WTC11 (cell line): ENCODE measurements around the gene COMTD1. TPM values are rescaled to one million over a fixed set of nuclear protein-coding genes. Genes with fewer than 3 reads are reported as not detected.
A peak's percentile ranks its signal among the peaks of the same experiment; 100 is the strongest.

Experiments used
- ATAC-seq: fragments of 200-7000 bp; cut with Tn5 transposase; 2 replicates; pipeline ENCODE4 v1.10.0; 2021; ENCODE audit warnings: mild to moderate bottlenecking, moderate library complexity
- CTCF ChIA-PET: fragments of 300-600 bp; sonication (Branson Sonifier 250); formaldehyde crosslinking; loops from one replicate; lab custom pipeline; 2021; ENCODE audit warnings: antibody characterized with exemption; lab: Charles Lee
- POLR2A ChIA-PET: fragments of 350-600 bp; sonication (Branson Sonifier 250); formaldehyde crosslinking; loops from one replicate; lab custom pipeline; 2021; ENCODE audit warnings: antibody characterized with exemption; lab: Charles Lee
- DNase-seq: peaks from one replicate; pipeline ENCODE4 v3.0.0; 2021; ENCODE audit warnings: low spot score
- H3K27ac Mint-ChIP-seq: 2 replicates; pipeline ENCODE4 v1.8.0; 2021; ENCODE audit warnings: mixed read lengths
- H3K27me3 Mint-ChIP-seq: 2 replicates; pipeline ENCODE4 v1.8.0; 2021; ENCODE audit warnings: low read depth, mild to moderate bottlenecking, moderate library complexity, mixed read lengths
- H3K36me3 Mint-ChIP-seq: 2 replicates; pipeline ENCODE4 v1.8.0; 2021; ENCODE audit warnings: mixed read lengths
- H3K4me1 Mint-ChIP-seq: 2 replicates; pipeline ENCODE4 v1.8.0; 2022; ENCODE audit warnings: mixed read lengths
- H3K4me3 Mint-ChIP-seq: 2 replicates; pipeline ENCODE4 v1.8.0; 2021; ENCODE audit warnings: mild to moderate bottlenecking, moderate library complexity, mixed read lengths
- H3K9me3 Mint-ChIP-seq: 2 replicates; pipeline ENCODE4 v1.8.0; 2021; ENCODE audit warnings: mixed read lengths
- ATF1 ChIP-seq: sonication (generic); formaldehyde crosslinking; IDR thresholded peaks from 2 replicates; pipeline ENCODE4 v1.8.1; 2023; ENCODE audit warnings: mild to moderate bottlenecking, moderate library complexity, missing genetic modification reagents
- ETV6 ChIP-seq: sonication (generic); formaldehyde crosslinking; IDR thresholded peaks from 2 replicates; pipeline ENCODE4 v1.8.1; 2022; ENCODE audit warnings: mild to moderate bottlenecking, missing genetic modification reagents
- GABPB1 ChIP-seq: sonication (generic); formaldehyde crosslinking; IDR thresholded peaks from 2 replicates; pipeline ENCODE4 v1.8.1; 2023; ENCODE audit warnings: mild to moderate bottlenecking, missing genetic modification reagents
- MXD4 ChIP-seq: fragments of 250-450 bp; sonication (Bioruptor Pico); IDR thresholded peaks from 2 replicates; pipeline ENCODE4 v1.8.0; 2021; ENCODE audit warnings: mild to moderate bottlenecking, moderate library complexity, borderline replicate concordance
- NFYB ChIP-seq: sonication (generic); formaldehyde crosslinking; conservative IDR thresholded peaks from 2 replicates; pipeline ENCODE4 v1.8.0; 2022; ENCODE audit warnings: low read depth, missing genetic modification reagents
- NR3C1 ChIP-seq: sonication (generic); formaldehyde crosslinking; conservative IDR thresholded peaks from 2 replicates; pipeline ENCODE4 v1.8.1; 2023; ENCODE audit warnings: low read depth, mild to moderate bottlenecking, missing genetic modification reagents
- RELA ChIP-seq: sonication (generic); formaldehyde crosslinking; IDR thresholded peaks from 2 replicates; pipeline ENCODE4 v1.8.1; 2022; ENCODE audit warnings: missing genetic modification reagents, mild to moderate bottlenecking, borderline replicate concordance
- RORB ChIP-seq: fragments of 250-450 bp; sonication (Bioruptor Pico); IDR thresholded peaks from 2 replicates; pipeline ENCODE4 v1.9.0; 2021; ENCODE audit warnings: mild to moderate bottlenecking
- TCF7 ChIP-seq: sonication (generic); formaldehyde crosslinking; IDR thresholded peaks from 2 replicates; pipeline ENCODE4 v1.8.0; 2022; ENCODE audit warnings: mild to moderate bottlenecking, low read depth, missing genetic modification reagents, moderate library complexity
- ZBTB21 ChIP-seq: sonication (generic); formaldehyde crosslinking; IDR thresholded peaks from 2 replicates; pipeline ENCODE4 v1.8.1; 2023; ENCODE audit warnings: mild to moderate bottlenecking, missing genetic modification reagents, borderline replicate concordance
- total RNA-seq: library from RNA; stranded (reverse); gene quantifications from 3 replicates; pipeline ENCODE4 v1.2.3, GENCODE V29; 2021
- TF ChIP-seq, protein P1 (sequence below): sonication (generic); formaldehyde crosslinking; IDR thresholded peaks from 2 replicates; pipeline ENCODE4 v1.8.1; 2023; ENCODE audit warnings: mild to moderate bottlenecking, moderate library complexity, missing genetic modification reagents
- TF ChIP-seq, protein P2 (sequence below): sonication (generic); formaldehyde crosslinking; IDR thresholded peaks from 2 replicates; pipeline ENCODE4 v1.8.0; 2022; ENCODE audit warnings: mild to moderate bottlenecking, missing genetic modification reagents
- TF ChIP-seq, protein P3 (sequence below): sonication (generic); formaldehyde crosslinking; IDR thresholded peaks from 2 replicates; pipeline ENCODE4 v1.8.0; 2022; ENCODE audit warnings: mild to moderate bottlenecking, missing genetic modification reagents
- TF ChIP-seq, protein P4 (sequence below): sonication (generic); formaldehyde crosslinking; IDR thresholded peaks from 2 replicates; pipeline ENCODE4 v1.8.0; 2022; ENCODE audit warnings: missing genetic modification reagents
- TF ChIP-seq, protein P5 (sequence below): sonication (generic); formaldehyde crosslinking; IDR thresholded peaks from 2 replicates; pipeline ENCODE4 v1.8.1; 2022; ENCODE audit warnings: mild to moderate bottlenecking, missing genetic modification reagents, moderate library complexity, borderline replicate concordance
- TF ChIP-seq, protein P6 (sequence below): sonication (generic); formaldehyde crosslinking; conservative IDR thresholded peaks from 2 replicates; pipeline ENCODE4 v1.8.1; 2023; ENCODE audit warnings: mild to moderate bottlenecking, low read depth, missing genetic modification reagents, moderate library complexity

Gene COMTD1
- total RNA-seq, 1 experiment from 2014 or later = 47.8 TPM

DNA sequence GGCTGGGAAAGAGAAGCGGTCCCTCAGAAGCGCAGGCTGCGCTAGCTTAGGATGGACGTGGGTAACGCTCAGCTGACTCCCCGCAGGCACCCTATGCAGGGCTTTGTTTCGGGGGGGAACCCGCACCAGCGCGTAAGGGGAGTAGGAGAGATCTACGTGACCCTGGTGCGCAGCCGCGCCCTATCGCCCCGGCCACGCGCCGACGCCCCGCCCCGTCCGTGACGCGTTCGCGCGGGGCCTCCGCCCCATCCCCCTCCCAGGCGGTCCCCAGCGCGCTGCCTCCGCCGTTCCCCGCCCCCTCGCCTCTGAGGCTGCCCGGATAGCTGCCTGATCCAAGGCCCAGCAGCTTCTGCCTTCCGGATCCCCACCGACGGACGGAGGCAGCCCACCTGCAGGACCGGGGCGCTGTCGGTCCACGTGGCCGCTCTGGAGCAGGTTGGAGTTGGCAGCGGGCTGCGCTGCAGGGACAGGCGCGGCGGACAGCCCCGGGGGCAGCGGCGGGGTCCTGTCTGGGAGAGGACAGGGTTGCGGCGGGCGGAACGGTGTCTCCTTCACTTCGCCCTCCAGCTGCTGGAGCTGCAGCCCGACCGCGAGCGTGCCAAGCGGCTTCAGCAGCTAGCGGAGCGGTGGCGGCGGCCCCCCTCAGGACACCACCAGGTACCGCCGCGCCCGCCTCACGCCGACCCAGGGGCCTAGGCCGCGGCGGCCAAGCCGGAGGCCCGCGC is 25.3 kb downstream of the COMTD1 start, which contains the start of gene VDAC2 (continued):
- TF ChIP-seq, protein P1, sequence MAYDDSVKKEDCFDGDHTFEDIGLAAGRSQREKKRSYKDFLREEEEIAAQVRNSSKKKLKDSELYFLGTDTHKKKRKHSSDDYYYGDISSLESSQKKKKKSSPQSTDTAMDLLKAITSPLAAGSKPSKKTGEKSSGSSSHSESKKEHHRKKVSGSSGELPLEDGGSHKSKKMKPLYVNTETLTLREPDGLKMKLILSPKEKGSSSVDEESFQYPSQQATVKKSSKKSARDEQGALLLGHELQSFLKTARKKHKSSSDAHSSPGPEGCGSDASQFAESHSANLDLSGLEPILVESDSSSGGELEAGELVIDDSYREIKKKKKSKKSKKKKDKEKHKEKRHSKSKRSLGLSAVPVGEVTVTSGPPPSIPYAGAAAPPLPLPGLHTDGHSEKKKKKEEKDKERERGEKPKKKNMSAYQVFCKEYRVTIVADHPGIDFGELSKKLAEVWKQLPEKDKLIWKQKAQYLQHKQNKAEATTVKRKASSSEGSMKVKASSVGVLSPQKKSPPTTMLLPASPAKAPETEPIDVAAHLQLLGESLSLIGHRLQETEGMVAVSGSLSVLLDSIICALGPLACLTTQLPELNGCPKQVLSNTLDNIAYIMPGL = peak; percentile 87
- TF ChIP-seq MXD4 = no peak

DNA sequence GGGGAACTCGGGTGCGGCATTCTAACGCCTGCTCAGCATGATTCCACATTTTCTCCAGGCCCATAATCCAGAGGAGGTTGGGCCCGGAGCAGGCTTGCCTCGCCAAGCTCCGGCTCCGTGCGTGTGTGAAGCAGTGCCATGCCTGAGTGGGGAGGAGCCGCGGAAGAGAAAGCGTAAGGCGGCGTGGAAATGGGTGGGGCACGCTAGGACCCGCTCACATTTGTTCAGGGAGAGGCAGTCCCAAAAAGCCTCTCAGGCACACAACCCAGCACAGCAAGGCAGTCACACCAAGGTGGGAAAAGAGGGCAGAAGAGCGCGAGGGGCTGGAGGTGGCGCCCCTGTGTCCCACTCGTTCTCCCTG is 25.9 kb downstream of the COMTD1 start:
- CTCF ChIA-PET = interaction anchor here (0.6 to 4.2 kb wide), 6 partner anchors 10 to 99 kb away, joined by 3 to 39 read pairs (median 12); partner anchors contain the start of genes COMTD1 and SAMD8
- Mint-ChIP-seq H3K27me3 (no peaks in the 10 kb centered on the region), H3K9me3 (no peaks in the 10 kb centered on the region), H3K4me1 (peaks cover 42% of the 10 kb centered on the region), H3K4me3 (peak overlapping the region; percentile 97), H3K27ac (peak overlapping the region; percentile 98), H3K36me3 (peaks cover 35% of the 10 kb centered on the region)
- POLR2A ChIA-PET = interaction anchor here (0.6 to 3.2 kb wide), 9 partner anchors 9 to 1290 kb away, joined by 3 to 19 read pairs (median 6); partner anchors contain the start of genes COMTD1 and SAMD8
- peak; percentile 8; the same call in 1 of the 2 replicates for TF ChIP-seq RELA (CRISPR knock-in tag)
- TF ChIP-seq TCF7 (CRISPR knock-in tag) = no peak
- TF ChIP-seq, protein P2, sequence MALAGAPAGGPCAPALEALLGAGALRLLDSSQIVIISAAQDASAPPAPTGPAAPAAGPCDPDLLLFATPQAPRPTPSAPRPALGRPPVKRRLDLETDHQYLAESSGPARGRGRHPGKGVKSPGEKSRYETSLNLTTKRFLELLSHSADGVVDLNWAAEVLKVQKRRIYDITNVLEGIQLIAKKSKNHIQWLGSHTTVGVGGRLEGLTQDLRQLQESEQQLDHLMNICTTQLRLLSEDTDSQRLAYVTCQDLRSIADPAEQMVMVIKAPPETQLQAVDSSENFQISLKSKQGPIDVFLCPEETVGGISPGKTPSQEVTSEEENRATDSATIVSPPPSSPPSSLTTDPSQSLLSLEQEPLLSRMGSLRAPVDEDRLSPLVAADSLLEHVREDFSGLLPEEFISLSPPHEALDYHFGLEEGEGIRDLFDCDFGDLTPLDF (CRISPR knock-in tag) = 0 out of 2 replicates have a peak, but pooled peaks have one; percentile 19
- DNase-seq = no peak
- ATAC-seq = no peak; the same call in 1 of the 2 replicates

DNA sequence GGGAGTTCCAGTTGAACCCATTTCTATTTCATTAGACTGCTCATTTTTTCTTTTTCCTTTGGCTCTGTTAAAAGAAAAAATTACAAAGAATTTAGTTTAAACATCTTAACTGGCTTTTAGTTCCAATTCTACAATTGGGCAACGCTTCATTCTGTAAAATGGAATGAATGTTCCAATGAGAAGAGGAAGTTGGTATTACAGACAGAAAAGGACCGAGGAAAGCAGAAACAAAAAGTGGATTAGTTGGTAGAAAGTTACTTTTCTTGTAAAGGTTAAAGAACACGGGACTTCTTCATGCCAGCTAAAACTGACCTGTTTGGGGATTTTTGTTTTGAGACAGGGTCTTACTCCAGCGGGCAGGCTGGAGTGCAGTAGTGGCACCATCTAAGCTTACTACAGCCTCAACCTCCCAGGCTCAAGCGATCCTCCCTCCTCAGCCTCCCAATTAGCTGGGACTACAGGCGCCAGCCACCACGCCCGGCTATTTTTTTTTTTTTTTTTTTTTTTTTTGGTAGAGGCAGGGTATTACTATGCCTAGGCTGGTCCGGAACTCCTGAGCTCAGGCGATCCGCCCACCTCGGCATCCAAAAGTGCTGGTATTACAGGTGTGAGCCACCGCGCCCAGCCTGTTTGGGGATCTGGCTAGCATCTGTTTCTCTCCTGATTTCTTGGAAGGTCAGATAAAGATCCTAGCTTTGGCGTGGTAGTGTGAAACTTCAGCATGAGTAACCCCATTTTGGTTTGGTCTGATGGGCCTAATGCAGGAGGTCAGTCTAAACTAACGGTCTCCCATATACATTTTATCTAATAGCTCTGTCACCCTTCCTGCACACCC is 26.5 kb downstream of the COMTD1 start:
- Mint-ChIP-seq H3K4me3 (peak overlapping the region; percentile 97), H3K27ac (peak overlapping the region; percentile 98), H3K36me3 (peaks cover 29% of the 10 kb centered on the region), H3K9me3 (no peaks in the 10 kb centered on the region), H3K27me3 (no peaks in the 10 kb centered on the region), H3K4me1 (peaks cover 42% of the 10 kb centered on the region)
- no peak for TF ChIP-seq RORB
- CTCF ChIA-PET = interaction anchor here (1.7 to 4.2 kb wide), 5 partner anchors 10 to 26 kb away, joined by 3 to 39 read pairs (median 16); partner anchors contain the start of gene COMTD1
- no peak for ATAC-seq
- no peak for DNase-seq
- POLR2A ChIA-PET = interaction anchor here (0.5 to 3.2 kb wide), 9 partner anchors 9 to 1322 kb away, joined by 3 to 19 read pairs (median 5); partner anchors contain the start of genes COMTD1 and SAMD8

DNA sequence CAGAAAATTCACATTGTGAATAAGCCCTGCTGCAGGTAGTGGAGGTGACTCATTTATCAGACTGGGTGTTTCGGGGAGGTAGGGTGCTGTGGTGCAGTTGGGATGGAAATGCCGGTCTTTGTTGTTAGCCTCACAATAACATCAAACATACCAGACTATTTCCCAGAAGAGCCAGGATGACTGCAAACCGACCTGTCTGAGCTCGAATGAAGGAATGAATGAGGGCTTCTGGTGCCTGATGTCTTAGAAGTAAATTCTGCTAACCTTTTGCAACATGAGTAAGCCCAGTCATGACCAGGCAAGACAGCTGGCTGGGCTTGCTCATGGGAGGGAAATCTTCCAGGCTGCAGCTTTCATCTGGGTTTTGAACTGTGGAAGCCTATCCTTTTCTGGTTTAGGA is 27.6 kb downstream of the COMTD1 start:
- no peak for DNase-seq
- CTCF ChIA-PET = interaction anchor here (0.8 to 1.8 kb wide), 2 partner anchors 15 to 20 kb away, joined by 3 to 7 read pairs; no protein-coding TSS in a partner anchor
- Mint-ChIP-seq H3K4me1 (peaks cover 42% of the 10 kb centered on the region), H3K27ac (peak overlapping the region; percentile 93), H3K36me3 (peaks cover 22% of the 10 kb centered on the region), H3K27me3 (no peaks in the 10 kb centered on the region), H3K9me3 (no peaks in the 10 kb centered on the region), H3K4me3 (no peak overlapping the region)
- POLR2A ChIA-PET = no interaction called here
- no peak for ATAC-seq
- TF ChIP-seq ZBTB21 (CRISPR knock-in tag) = no peak
- TF ChIP-seq, protein P3, sequence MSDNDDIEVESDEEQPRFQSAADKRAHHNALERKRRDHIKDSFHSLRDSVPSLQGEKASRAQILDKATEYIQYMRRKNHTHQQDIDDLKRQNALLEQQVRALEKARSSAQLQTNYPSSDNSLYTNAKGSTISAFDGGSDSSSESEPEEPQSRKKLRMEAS (CRISPR knock-in tag) = no peak
- no peak for TF ChIP-seq GABPB1 (CRISPR knock-in tag)
- TF ChIP-seq NR3C1 = no peak
- no peak for TF ChIP-seq ATF1 (CRISPR knock-in tag)
- TF ChIP-seq, protein P4, sequence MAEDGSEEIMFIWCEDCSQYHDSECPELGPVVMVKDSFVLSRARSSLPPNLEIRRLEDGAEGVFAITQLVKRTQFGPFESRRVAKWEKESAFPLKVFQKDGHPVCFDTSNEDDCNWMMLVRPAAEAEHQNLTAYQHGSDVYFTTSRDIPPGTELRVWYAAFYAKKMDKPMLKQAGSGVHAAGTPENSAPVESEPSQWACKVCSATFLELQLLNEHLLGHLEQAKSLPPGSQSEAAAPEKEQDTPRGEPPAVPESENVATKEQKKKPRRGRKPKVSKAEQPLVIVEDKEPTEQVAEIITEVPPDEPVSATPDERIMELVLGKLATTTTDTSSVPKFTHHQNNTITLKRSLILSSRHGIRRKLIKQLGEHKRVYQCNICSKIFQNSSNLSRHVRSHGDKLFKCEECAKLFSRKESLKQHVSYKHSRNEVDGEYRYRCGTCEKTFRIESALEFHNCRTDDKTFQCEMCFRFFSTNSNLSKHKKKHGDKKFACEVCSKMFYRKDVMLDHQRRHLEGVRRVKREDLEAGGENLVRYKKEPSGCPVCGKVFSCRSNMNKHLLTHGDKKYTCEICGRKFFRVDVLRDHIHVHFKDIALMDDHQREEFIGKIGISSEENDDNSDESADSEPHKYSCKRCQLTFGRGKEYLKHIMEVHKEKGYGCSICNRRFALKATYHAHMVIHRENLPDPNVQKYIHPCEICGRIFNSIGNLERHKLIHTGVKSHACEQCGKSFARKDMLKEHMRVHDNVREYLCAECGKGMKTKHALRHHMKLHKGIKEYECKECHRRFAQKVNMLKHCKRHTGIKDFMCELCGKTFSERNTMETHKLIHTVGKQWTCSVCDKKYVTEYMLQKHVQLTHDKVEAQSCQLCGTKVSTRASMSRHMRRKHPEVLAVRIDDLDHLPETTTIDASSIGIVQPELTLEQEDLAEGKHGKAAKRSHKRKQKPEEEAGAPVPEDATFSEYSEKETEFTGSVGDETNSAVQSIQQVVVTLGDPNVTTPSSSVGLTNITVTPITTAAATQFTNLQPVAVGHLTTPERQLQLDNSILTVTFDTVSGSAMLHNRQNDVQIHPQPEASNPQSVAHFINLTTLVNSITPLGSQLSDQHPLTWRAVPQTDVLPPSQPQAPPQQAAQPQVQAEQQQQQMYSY (CRISPR knock-in tag) = no peak
- TF ChIP-seq, protein P5, sequence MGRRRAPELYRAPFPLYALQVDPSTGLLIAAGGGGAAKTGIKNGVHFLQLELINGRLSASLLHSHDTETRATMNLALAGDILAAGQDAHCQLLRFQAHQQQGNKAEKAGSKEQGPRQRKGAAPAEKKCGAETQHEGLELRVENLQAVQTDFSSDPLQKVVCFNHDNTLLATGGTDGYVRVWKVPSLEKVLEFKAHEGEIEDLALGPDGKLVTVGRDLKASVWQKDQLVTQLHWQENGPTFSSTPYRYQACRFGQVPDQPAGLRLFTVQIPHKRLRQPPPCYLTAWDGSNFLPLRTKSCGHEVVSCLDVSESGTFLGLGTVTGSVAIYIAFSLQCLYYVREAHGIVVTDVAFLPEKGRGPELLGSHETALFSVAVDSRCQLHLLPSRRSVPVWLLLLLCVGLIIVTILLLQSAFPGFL (CRISPR knock-in tag) = no peak
- no peak for TF ChIP-seq NFYB
- no peak for TF ChIP-seq ETV6 (CRISPR knock-in tag)
- TF ChIP-seq, protein P6, sequence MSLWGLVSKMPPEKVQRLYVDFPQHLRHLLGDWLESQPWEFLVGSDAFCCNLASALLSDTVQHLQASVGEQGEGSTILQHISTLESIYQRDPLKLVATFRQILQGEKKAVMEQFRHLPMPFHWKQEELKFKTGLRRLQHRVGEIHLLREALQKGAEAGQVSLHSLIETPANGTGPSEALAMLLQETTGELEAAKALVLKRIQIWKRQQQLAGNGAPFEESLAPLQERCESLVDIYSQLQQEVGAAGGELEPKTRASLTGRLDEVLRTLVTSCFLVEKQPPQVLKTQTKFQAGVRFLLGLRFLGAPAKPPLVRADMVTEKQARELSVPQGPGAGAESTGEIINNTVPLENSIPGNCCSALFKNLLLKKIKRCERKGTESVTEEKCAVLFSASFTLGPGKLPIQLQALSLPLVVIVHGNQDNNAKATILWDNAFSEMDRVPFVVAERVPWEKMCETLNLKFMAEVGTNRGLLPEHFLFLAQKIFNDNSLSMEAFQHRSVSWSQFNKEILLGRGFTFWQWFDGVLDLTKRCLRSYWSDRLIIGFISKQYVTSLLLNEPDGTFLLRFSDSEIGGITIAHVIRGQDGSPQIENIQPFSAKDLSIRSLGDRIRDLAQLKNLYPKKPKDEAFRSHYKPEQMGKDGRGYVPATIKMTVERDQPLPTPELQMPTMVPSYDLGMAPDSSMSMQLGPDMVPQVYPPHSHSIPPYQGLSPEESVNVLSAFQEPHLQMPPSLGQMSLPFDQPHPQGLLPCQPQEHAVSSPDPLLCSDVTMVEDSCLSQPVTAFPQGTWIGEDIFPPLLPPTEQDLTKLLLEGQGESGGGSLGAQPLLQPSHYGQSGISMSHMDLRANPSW (CRISPR knock-in tag) = no peak
